Kidney epithelial cell (primary cell): ENCODE data around the gene UBE2G2. TPM values are rescaled to one million over a fixed set of nuclear protein-coding genes. Genes with fewer than 3 reads are reported as not detected.

Experiments
- DNase-seq: peaks from one replicate; pipeline ENCODE4 v3.0.0-alpha.2; 2010; ENCODE audit warnings: low read depth
- H3K27me3 ChIP-seq: 2 replicates; pipeline ENCODE4 v1.6.0; 2011; ENCODE audit warnings: low read length; ENCODE audit not compliant: control insufficient read depth, insufficient read depth
- H3K36me3 ChIP-seq: 2 replicates; pipeline ENCODE4 v1.5.1; 2011; ENCODE audit warnings: low read length; ENCODE audit not compliant: control insufficient read depth, insufficient read depth
- H3K4me3 ChIP-seq: 2 replicates; pipeline ENCODE4 v1.5.1; 2011; ENCODE audit warnings: low read depth, mild to moderate bottlenecking, control low read depth, low read length
- CTCF ChIP-seq: IDR thresholded peaks from 2 replicates; pipeline ENCODE4 v1.5.1; 2011; ENCODE audit warnings: mild to moderate bottlenecking, moderate library complexity, low read length, control low read depth, inconsistent platforms; ENCODE audit not compliant: insufficient read depth, poor library complexity, severe bottlenecking
- total RNA-seq: library from RNA; depleted of rRNA; stranded (reverse); fragments of >200 nt; gene quantifications from 2 replicates; pipeline ENCODE4 v1.2.3, GENCODE V29; 2015

The UBE2G2 gene
- total RNA-seq, 1 donor from 2014 or later = 40.6 TPM

DNA sequence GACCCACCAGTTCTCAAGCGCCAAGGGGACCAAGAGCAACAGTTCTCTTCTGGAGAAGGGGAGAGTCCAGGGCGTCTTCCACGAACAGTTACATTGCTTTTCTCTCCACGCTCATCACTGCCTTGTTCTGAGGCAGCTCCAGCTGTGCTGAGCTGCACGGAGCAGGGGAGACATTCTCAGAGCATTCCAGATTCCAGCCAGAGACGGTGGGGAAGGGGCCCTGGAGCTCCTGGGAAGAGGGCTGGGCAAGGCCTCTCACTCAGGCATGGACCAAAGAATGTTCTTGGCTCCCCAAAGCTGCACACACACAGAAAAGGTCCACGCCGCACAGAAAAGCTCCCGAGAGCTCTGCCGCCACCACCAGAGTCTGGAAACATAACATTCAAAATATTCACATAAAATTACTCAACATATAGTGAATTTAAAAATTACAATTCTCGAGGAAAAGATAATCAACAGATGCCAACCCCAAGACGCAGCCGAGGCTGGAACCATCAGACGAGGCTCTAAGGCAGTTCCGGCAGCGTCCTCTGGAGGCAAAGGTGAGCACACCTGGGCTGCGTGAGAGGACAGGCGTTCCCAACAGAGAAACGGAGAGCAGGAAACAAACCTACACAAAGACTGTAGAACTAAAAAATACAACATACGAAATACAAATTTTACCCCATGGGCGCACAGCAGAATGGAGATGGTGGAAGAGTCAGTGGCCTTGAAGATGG lies 40.5 kb downstream of the UBE2G2 start:
- peak; percentile 43 for TF ChIP-seq CTCF
- no peak for DNase-seq
- no peaks in the 10 kb centered on the region for H3K36me3 ChIP-seq
- peaks cover 3% of the 10 kb centered on the region for H3K27me3 ChIP-seq
- no peak overlapping the region for H3K4me3 ChIP-seq

DNA sequence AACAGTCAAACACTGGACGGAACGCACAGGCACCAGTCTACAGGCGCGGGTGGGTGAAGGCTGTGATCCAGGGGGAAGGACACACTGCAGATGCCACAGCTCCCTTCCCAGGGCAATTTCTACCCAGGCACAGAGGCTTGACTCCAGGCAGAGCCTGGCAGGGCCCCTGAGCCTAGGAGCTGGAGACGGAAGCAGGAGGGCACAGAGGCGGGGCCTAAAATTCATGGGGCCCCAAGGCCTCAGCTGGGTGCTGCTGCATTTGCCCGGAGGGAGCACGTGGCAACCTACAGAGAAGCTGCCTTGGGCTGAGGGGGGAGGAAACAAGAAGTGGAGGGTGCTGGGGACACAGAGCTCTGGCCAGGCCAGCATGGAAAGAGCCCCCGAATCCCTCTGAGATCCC lies 41.2 kb downstream of the UBE2G2 start:
- TF ChIP-seq CTCF = no peak
- DNase-seq = no peak
- H3K4me3 ChIP-seq = no peak overlapping the region
- H3K36me3 ChIP-seq = no peaks in the 10 kb centered on the region
- H3K27me3 ChIP-seq = peaks cover 3% of the 10 kb centered on the region

DNA sequence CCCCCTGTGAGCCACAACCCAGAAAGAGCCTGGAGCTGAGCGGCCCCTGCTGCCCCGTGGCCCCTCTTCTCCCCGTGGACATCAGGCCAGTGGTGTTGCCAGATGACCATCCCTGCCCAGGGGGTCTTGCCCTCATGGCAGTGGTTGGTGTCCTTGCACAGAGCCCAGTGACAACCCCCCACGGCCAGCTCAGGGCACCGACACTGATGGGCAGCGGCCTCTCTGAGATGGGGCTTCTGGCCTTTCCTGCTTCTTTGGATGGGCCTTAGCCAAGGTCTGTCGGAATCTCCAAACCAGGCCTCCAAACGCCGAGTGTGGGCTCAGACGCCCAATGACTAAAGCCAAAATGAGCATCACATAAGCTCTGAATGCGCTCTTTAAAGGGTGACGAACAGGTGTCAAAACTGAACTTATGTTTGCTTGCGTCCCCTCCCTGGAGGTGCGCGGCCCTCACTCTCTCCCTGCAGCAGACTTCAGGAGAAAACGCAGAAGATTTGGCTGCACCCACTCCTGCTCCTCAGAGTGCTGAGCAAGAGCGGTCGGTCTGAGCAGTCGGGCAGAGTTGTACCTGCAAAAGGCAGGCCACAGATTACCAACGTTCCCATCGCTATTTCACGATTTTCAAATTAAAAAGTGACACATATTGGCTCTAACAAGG lies 41.9 kb downstream of the UBE2G2 start:
- no peak for DNase-seq
- Histone ChIP-seq H3K4me3 (no peak overlapping the region), H3K27me3 (peaks cover 3% of the 10 kb centered on the region), H3K36me3 (no peaks in the 10 kb centered on the region)
- no peak for TF ChIP-seq CTCF

- H3K36me3 ChIP-seq = no peaks in the 10 kb centered on the region
- no peak overlapping the region for H3K4me3 ChIP-seq
- no peak for TF ChIP-seq CTCF
- H3K27me3 ChIP-seq = peaks cover 3% of the 10 kb centered on the region
- no peak for DNase-seq
Observed at GRCh38 chr21:44758781-44759627, 42.6 kb downstream of the UBE2G2 start.

GRCh38 chr21:44758141-44758561 lies 43.5 kb downstream of the UBE2G2 start:
- peaks cover 3% of the 10 kb centered on the region for H3K27me3 ChIP-seq
- DNase-seq = no peak
- TF ChIP-seq CTCF = no peak

More at GRCh38 chr21:44758141-44758561, 43.5 kb downstream of the UBE2G2 start:
- H3K4me3 ChIP-seq = no peak overlapping the region
- H3K36me3 ChIP-seq = no peaks in the 10 kb centered on the region
